Measurements from ENCODE around the gene MMP23B.

- TF ChIP-seq CTCF (IDR thresholded peaks at IDR 0.05): no peak
- TF ChIP-seq EZH2 (IDR thresholded peaks at IDR 0.05): no peak
Observed at GRCh38 chr1:1616045-1616790, 15.8 kb upstream of the MMP23B start.
